ENCODE measurements around the gene LGALS7B. TPM values are rescaled to one million over a fixed set of nuclear protein-coding genes. Genes with fewer than 3 reads are reported as not detected.

LGALS7B gene
- total and polyA plus RNA-seq, 2 of the 4 experiments (the other 2 are of a cell fraction), result not detected

DNA sequence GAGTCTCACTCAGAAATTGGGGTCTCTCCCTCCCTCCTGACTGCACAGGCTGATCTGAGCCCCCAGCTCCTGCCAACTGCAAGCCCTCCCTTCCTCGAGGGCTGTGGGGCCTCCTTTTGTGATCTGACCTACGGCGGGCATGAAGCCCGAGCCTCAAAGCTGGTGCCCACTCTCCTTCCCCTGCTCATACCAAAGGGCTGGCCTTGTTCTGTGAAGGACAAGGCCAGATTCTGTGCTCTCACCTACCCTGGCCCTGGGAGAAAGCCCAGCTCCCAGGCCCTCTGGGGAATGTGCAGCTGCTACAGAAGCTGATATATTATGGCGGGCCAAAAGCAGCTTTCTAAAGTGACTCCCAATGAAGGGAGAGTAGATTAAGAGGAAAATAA lies 51.6 kb downstream of the LGALS7B start:
- no peak overlapping the region for H2AFZ ChIP-seq (replicated peaks; ENCODE audit: low read length, poor library complexity)
- no peak overlapping the region for H3K27ac ChIP-seq (ENCODE audit: insufficient read depth, low read length)
- no peak overlapping the region for H4K91ac ChIP-seq (ENCODE audit: insufficient read depth, low read depth, low read length)
- H3K4ac ChIP-seq (ENCODE audit: low read depth, low read length), result no peak overlapping the region
- no peaks in the 10 kb centered on the region for H3K27me3 ChIP-seq (ENCODE audit: control insufficient read depth, insufficient read depth, low read length)
- TF ChIP-seq, protein P1, sequence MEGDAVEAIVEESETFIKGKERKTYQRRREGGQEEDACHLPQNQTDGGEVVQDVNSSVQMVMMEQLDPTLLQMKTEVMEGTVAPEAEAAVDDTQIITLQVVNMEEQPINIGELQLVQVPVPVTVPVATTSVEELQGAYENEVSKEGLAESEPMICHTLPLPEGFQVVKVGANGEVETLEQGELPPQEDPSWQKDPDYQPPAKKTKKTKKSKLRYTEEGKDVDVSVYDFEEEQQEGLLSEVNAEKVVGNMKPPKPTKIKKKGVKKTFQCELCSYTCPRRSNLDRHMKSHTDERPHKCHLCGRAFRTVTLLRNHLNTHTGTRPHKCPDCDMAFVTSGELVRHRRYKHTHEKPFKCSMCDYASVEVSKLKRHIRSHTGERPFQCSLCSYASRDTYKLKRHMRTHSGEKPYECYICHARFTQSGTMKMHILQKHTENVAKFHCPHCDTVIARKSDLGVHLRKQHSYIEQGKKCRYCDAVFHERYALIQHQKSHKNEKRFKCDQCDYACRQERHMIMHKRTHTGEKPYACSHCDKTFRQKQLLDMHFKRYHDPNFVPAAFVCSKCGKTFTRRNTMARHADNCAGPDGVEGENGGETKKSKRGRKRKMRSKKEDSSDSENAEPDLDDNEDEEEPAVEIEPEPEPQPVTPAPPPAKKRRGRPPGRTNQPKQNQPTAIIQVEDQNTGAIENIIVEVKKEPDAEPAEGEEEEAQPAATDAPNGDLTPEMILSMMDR (conservative IDR thresholded peaks at IDR 0.05; ENCODE audit: low read depth, low read length), result no peak
- TF ChIP-seq BHLHE40 (IDR thresholded peaks at IDR 0.05; ENCODE audit: low read depth, low read length) (no peak), MAZ (IDR thresholded peaks at IDR 0.05; ENCODE audit: borderline replicate concordance, low read depth, low read length) (no peak), POLR2A (IDR thresholded peaks at IDR 0.05; ENCODE audit: low read depth, low read length) (no peak), NFE2L2 (IDR thresholded peaks at IDR 0.05; ENCODE audit: low read depth, low read length) (no peak), MAFK (IDR thresholded peaks at IDR 0.05; ENCODE audit: low read depth, low read length) (no peak), CEBPB (IDR thresholded peaks at IDR 0.05; ENCODE audit: low read depth, low read length) (no peak), RFX5 (IDR thresholded peaks at IDR 0.05; ENCODE audit: low read depth, low read length) (no peak), FOS (IDR thresholded peaks at IDR 0.05; ENCODE audit: low read depth, low read length) (no peak), SMC3 (IDR thresholded peaks at IDR 0.05; ENCODE audit: low read depth, low read length) (no peak), CHD1 (IDR thresholded peaks at IDR 0.05; ENCODE audit: low read depth, low read length) (no peak), RAD21 (IDR thresholded peaks at IDR 0.05; ENCODE audit: low read length) (no peak), MXI1 (IDR thresholded peaks at IDR 0.05; ENCODE audit: borderline replicate concordance, low read depth, low read length) (no peak)
- TF ChIP-seq, protein P2, sequence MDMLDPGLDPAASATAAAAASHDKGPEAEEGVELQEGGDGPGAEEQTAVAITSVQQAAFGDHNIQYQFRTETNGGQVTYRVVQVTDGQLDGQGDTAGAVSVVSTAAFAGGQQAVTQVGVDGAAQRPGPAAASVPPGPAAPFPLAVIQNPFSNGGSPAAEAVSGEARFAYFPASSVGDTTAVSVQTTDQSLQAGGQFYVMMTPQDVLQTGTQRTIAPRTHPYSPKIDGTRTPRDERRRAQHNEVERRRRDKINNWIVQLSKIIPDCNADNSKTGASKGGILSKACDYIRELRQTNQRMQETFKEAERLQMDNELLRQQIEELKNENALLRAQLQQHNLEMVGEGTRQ (IDR thresholded peaks at IDR 0.05; ENCODE audit: low read depth, low read length), result no peak
- no CpG with 5 or more reads among the region's 5 CpGs for WGBS, 2 experiments (ENCODE audit: extremely low coverage in 2 of 2, insufficient read length in 1 of 2)
- H2BK20ac ChIP-seq (ENCODE audit: low read depth, low read length), result no peak overlapping the region
- no peak overlapping the region for H2AK5ac ChIP-seq (ENCODE audit: low read depth, low read length)
- H3K79me1 ChIP-seq (ENCODE audit: low read depth in 1 of 2, low read length in 2 of 2), result peaks cover 58 to 89% of the 10 kb centered on the region in 2 experiments
- no peak overlapping the region for H3K56ac ChIP-seq (ENCODE audit: extremely low read depth, insufficient read depth, low read length)
- no TSS peak for BruUV-seq (replicated peaks)
- no peak overlapping the region for H3K14ac ChIP-seq (replicated peaks; ENCODE audit: low read depth, low read length)
- peaks cover 10% of the 10 kb centered on the region; the same call in 1 of the 2 replicates for H3K4me1 ChIP-seq (ENCODE audit: control insufficient read depth, insufficient read depth, low read length)
- ATAC-seq (ENCODE audit: low read depth) (no peak), DNase-seq (no peak)
- H3K4me3 ChIP-seq (ENCODE audit: insufficient read depth, low read depth, low read length), result no peak overlapping the region
- no peak overlapping the region for H2BK120ac ChIP-seq (ENCODE audit: low read depth, low read length)
- H4K20me1 ChIP-seq (ENCODE audit: insufficient read depth, low read length), result peaks cover 82% of the 10 kb centered on the region
- no peak overlapping the region for H3K4me2 ChIP-seq (ENCODE audit: low read depth, low read length)
- H2AK9ac ChIP-seq (replicated peaks; ENCODE audit: low read depth, low read length, poor library complexity), result no peak overlapping the region
- H4K8ac ChIP-seq (ENCODE audit: low read depth in 2 of 2, low read length in 2 of 2), result no peak overlapping the region
- peaks cover 7% of the 10 kb centered on the region; the same call in 1 of the 2 replicates for H3K9me1 ChIP-seq (ENCODE audit: insufficient read depth, low read length)
- intact Hi-C loops (cut with micrococcal nuclease) (no loop called here), dilution Hi-C loops (cut with HindIII; ENCODE audit: low sequenced_read_pairs, unreplicated experiment) (no loop called here), in situ Hi-C loops (cut with MboI; ENCODE audit: low sequenced_read_pairs) (no loop called here)
- H3K36me3 ChIP-seq (ENCODE audit: control insufficient read depth, insufficient read depth, low read length), result peaks cover 91% of the 10 kb centered on the region
- CTCF ChIA-PET, result no interaction called here
- H3K18ac ChIP-seq (ENCODE audit: low read depth, low read length), result no peak overlapping the region
- no peak overlapping the region for H3K23ac ChIP-seq (ENCODE audit: low read depth, low read length)
- POLR2A ChIA-PET (ENCODE audit: unreplicated experiment), result no interaction called here
- H3K9ac ChIP-seq (ENCODE audit: low read depth, low read length), result no peak overlapping the region
- H2BK15ac ChIP-seq (ENCODE audit: low read depth, low read length), result no peak overlapping the region
- no peaks in the 10 kb centered on the region for H3K9me3 ChIP-seq (ENCODE audit: control insufficient read depth, insufficient read depth, low read length)
- H4K5ac ChIP-seq (ENCODE audit: low read depth, low read length), result no peak overlapping the region
- no peak overlapping the region for H2BK5ac ChIP-seq (ENCODE audit: low read depth, low read length, poor library complexity, severe bottlenecking)
